ENCODE results near the gene PLXNB1. TPM values are rescaled to one million over a fixed set of nuclear protein-coding genes. Genes with fewer than 3 reads are reported as not detected.
"Not testable (repeated sequence)": the region's sequence is repeated elsewhere in the genome, so short reads cannot be mapped to it uniquely, and the experiment has no call there.

PLXNB1 gene
- 1 to 10 TPM; 3.7 to 5.1 TPM for total RNA-seq

GRCh38 chr3:48429960-48430707, at the start of gene PLXNB1:
PLXNB1 (minus strand) TSS chr3:48430086; CDS start chr3:48424611, 5,475 bp downstream.
- CTCF ChIA-PET, result no interaction called here
- Mint-ChIP-seq H3K4me3 (peak within 1 kb of the TSS; percentile 69), H3K36me3 (ENCODE audit: low read depth) (peaks cover 13% of the 10 kb centered on the region), H3K27ac (no peak within 1 kb of the TSS), H3K9me3 (ENCODE audit: low read depth) (no peaks in the 10 kb centered on the region), H3K4me1 (peaks cover 12% of the 10 kb centered on the region), H3K27me3 (peaks cover 5% of the 10 kb centered on the region)
- intact Hi-C loops (cut with DNase I, micrococcal nuclease), result loop anchor here in 1 of 2 experiments (1.0 kb wide), 1 partner anchor 10 kb away; the partner anchor contains the start of genes CCDC51 and TMA7
- DNase-seq (peak; percentile 36), ATAC-seq (peak; percentile 11)
- POLR2A ChIA-PET, result no interaction called here

GRCh38 chr3:48478626-48479555, 49.0 kb upstream of the PLXNB1 start:
- POLR2A ChIA-PET, result no interaction called here
- H3K36me3 Mint-ChIP-seq (ENCODE audit: low read depth), result peaks cover 6% of the 10 kb centered on the region
- H3K4me1 Mint-ChIP-seq, result peaks cover 31% of the 10 kb centered on the region
- CTCF ChIA-PET, result no interaction called here
- intact Hi-C loops (cut with DNase I, micrococcal nuclease), result no loop called here
- no peaks in the 10 kb centered on the region for H3K9me3 Mint-ChIP-seq (ENCODE audit: low read depth)
- DNase-seq (peak; percentile 71), ATAC-seq (peak; percentile 79)
- H3K27ac Mint-ChIP-seq, result peak overlapping the region; percentile 82
- no peaks in the 10 kb centered on the region for H3K27me3 Mint-ChIP-seq
- H3K4me3 Mint-ChIP-seq, result peak overlapping the region; percentile 60

GRCh38 chr3:48477959-48478520, 48.2 kb upstream of the PLXNB1 start:
- ATAC-seq (no peak), DNase-seq (no peak)
- H3K27ac Mint-ChIP-seq, result peak overlapping the region; percentile 82
- H3K36me3 Mint-ChIP-seq (ENCODE audit: low read depth), result peaks cover 6% of the 10 kb centered on the region
- intact Hi-C loops (cut with DNase I, micrococcal nuclease), result no loop called here
- H3K27me3 Mint-ChIP-seq, result no peaks in the 10 kb centered on the region
- H3K9me3 Mint-ChIP-seq (ENCODE audit: low read depth), result no peaks in the 10 kb centered on the region
- CTCF ChIA-PET, result no interaction called here
- POLR2A ChIA-PET, result no interaction called here
- peaks cover 39% of the 10 kb centered on the region for H3K4me1 Mint-ChIP-seq
- peak overlapping the region; percentile 60 for H3K4me3 Mint-ChIP-seq

- H3K9me3 Mint-ChIP-seq (ENCODE audit: low read depth), result no peaks in the 10 kb centered on the region
- peak overlapping the region; percentile 19 for H3K27ac Mint-ChIP-seq
- no peak for ATAC-seq
- intact Hi-C loops (cut with DNase I, micrococcal nuclease), result no loop called here
- peaks cover 39% of the 10 kb centered on the region for H3K4me1 Mint-ChIP-seq
- ChIA-PET CTCF (interaction anchor here (0.7 kb wide), 2 partner anchors 45 to 512 kb away, joined by 3 read pairs; no protein-coding TSS in a partner anchor), POLR2A (interaction anchor here (0.5 to 0.6 kb wide), 2 partner anchors 511 to 697 kb away, joined by 3 to 8 read pairs; no protein-coding TSS in a partner anchor)
- no peak for DNase-seq
- H3K36me3 Mint-ChIP-seq (ENCODE audit: low read depth), result peaks cover 6% of the 10 kb centered on the region
- H3K4me3 Mint-ChIP-seq, result no peak overlapping the region
- H3K27me3 Mint-ChIP-seq, result no peaks in the 10 kb centered on the region
These were observed 46.7 kb upstream of the PLXNB1 start for GRCh38 chr3:48476426-48477053.

- no peaks in the 10 kb centered on the region for H3K27me3 Mint-ChIP-seq
- no peak for DNase-seq
- intact Hi-C loops (cut with DNase I, micrococcal nuclease), result no loop called here
These were observed 45.3 kb upstream of the PLXNB1 start for GRCh38 chr3:48475188-48475587.

GRCh38 chr3:48474619-48475018, 44.7 kb upstream of the PLXNB1 start:
- intact Hi-C loops (cut with DNase I, micrococcal nuclease), result loop anchor here in 1 of 2 experiments (5.0 kb wide), 3 partner anchors 533 to 1092 kb away; partner anchors contain the start of genes PTPN23, SMARCC1 and WDR6
- no peaks in the 10 kb centered on the region for H3K9me3 Mint-ChIP-seq (ENCODE audit: low read depth)
- H3K4me1 Mint-ChIP-seq, result peaks cover 49% of the 10 kb centered on the region
- no peaks in the 10 kb centered on the region for H3K27me3 Mint-ChIP-seq
- peak overlapping the region; percentile 77 for H3K27ac Mint-ChIP-seq
- peaks cover 8% of the 10 kb centered on the region for H3K36me3 Mint-ChIP-seq (ENCODE audit: low read depth)
- no peak overlapping the region for H3K4me3 Mint-ChIP-seq
- DNase-seq (no peak), ATAC-seq (no peak)
- POLR2A ChIA-PET, result no interaction called here
- CTCF ChIA-PET, result interaction anchor here (1.2 to 4.2 kb wide), 3 partner anchors 39 to 83 kb away, joined by 3 to 24 read pairs (median 24); partner anchors contain the start of gene PFKFB4

More at GRCh38 chr3:48475188-48475587, 45.3 kb upstream of the PLXNB1 start:
- ATAC-seq, result no peak
- CTCF ChIA-PET, result interaction anchor here (4.2 kb wide), 1 partner anchor 83 kb away, joined by 24 read pairs; the partner anchor contains the start of gene PFKFB4
- Mint-ChIP-seq H3K36me3 (ENCODE audit: low read depth) (peaks cover 6% of the 10 kb centered on the region), H3K4me3 (no peak overlapping the region), H3K9me3 (ENCODE audit: low read depth) (no peaks in the 10 kb centered on the region), H3K27ac (peak overlapping the region; percentile 77), H3K4me1 (peaks cover 46% of the 10 kb centered on the region)
- POLR2A ChIA-PET, result no interaction called here

- ATAC-seq; H3K9me3 Mint-ChIP-seq (ENCODE audit: low read depth); H3K27me3 Mint-ChIP-seq; H3K4me3 Mint-ChIP-seq; DNase-seq; POLR2A ChIA-PET: not testable (repeated sequence)
- CTCF ChIA-PET, result interaction anchor here (0.7 to 4.2 kb wide), 13 partner anchors 11 to 205 kb away, joined by 3 to 24 read pairs (median 3); partner anchors contain the start of genes ATRIP, PFKFB4 and SLC26A6
- H3K4me1 Mint-ChIP-seq, result peaks cover 49% of the 10 kb centered on the region
- peak overlapping the region; percentile 93 for H3K27ac Mint-ChIP-seq
- intact Hi-C loops (cut with DNase I, micrococcal nuclease), result loop anchor here in 1 of 2 experiments (5.0 kb wide), 3 partner anchors 533 to 1092 kb away; partner anchors contain the start of genes PTPN23, SMARCC1 and WDR6
- peaks cover 12% of the 10 kb centered on the region for H3K36me3 Mint-ChIP-seq (ENCODE audit: low read depth)
These were observed 44.1 kb upstream of the PLXNB1 start for GRCh38 chr3:48474031-48474430.

- Mint-ChIP-seq H3K36me3 (ENCODE audit: low read depth) (peaks cover 17% of the 10 kb centered on the region), H3K27ac (peak overlapping the region; percentile 93), H3K9me3 (ENCODE audit: low read depth) (no peaks in the 10 kb centered on the region), H3K4me3 (peak overlapping the region; percentile 74), H3K27me3 (no peaks in the 10 kb centered on the region), H3K4me1 (peaks cover 49% of the 10 kb centered on the region)
- ChIA-PET CTCF (interaction anchor here (0.6 to 4.2 kb wide), 16 partner anchors 10 to 205 kb away, joined by 3 to 24 read pairs (median 3); partner anchors contain the start of genes ATRIP, PFKFB4 and SLC26A6), POLR2A (interaction anchor here (0.9 to 1.2 kb wide), 6 partner anchors 27 to 533 kb away, joined by 3 to 6 read pairs (median 4); partner anchors contain the start of genes ATRIP, UQCRC1 and WDR6)
- no peak for ATAC-seq
- DNase-seq, result no peak
- intact Hi-C loops (cut with DNase I, micrococcal nuclease), result loop anchor here (1.0 to 5.0 kb wide), 14 partner anchors 27 to 1091 kb away; partner anchors contain the start of genes ATRIP (in 2 of the 2), ARIH2 (in 1 of the 2), CCDC51 (in 1 of the 2) and CDC25A (in 1 of the 2)
These were observed 43.7 kb upstream of the PLXNB1 start for GRCh38 chr3:48473617-48473952.

GRCh38 chr3:48472923-48473616, 43.2 kb upstream of the PLXNB1 start:
- H3K4me3 Mint-ChIP-seq, result peak overlapping the region; percentile 74
- intact Hi-C loops (cut with DNase I, micrococcal nuclease), result loop anchor here (1.0 to 5.0 kb wide), 14 partner anchors 26 to 1091 kb away; partner anchors contain the start of genes ATRIP (in 2 of the 2), ARIH2 (in 1 of the 2), CCDC51 (in 1 of the 2) and CDC25A (in 1 of the 2)
- H3K27me3 Mint-ChIP-seq, result no peaks in the 10 kb centered on the region
- H3K9me3 Mint-ChIP-seq (ENCODE audit: low read depth), result no peaks in the 10 kb centered on the region
- peak; percentile 99 for DNase-seq
- H3K4me1 Mint-ChIP-seq, result peaks cover 49% of the 10 kb centered on the region
- CTCF ChIA-PET, result interaction anchor here (0.6 to 4.2 kb wide), 16 partner anchors 10 to 204 kb away, joined by 3 to 24 read pairs (median 3); partner anchors contain the start of genes ATRIP, PFKFB4 and SLC26A6
- POLR2A ChIA-PET, result interaction anchor here (0.5 to 1.2 kb wide), 11 partner anchors 27 to 621 kb away, joined by 3 to 6 read pairs (median 3); partner anchors contain the start of genes ATRIP, CCDC51, DALRD3 and TMA7
- ATAC-seq, result peak; percentile 90
- H3K36me3 Mint-ChIP-seq (ENCODE audit: low read depth), result peaks cover 19% of the 10 kb centered on the region
- peak overlapping the region; percentile 93 for H3K27ac Mint-ChIP-seq
